ENCODE results near the gene NT5M. TPM values are rescaled to one million over a fixed set of nuclear protein-coding genes. Genes with fewer than 3 reads are reported as not detected.
A peak's percentile ranks its signal among the peaks of the same experiment; 100 is the strongest.

NT5M gene
- total RNA-seq, 1 donor from 2014 or later = 4.1 TPM

- Mint-ChIP-seq H3K4me3 (no peak overlapping the region), H3K27ac (no peak overlapping the region), H3K27me3 (ENCODE audit: insufficient read depth, low read depth) (peaks cover 3% of the 10 kb centered on the region), H3K9me3 (no peaks in the 10 kb centered on the region), H3K36me3 (no peaks in the 10 kb centered on the region), H3K4me1 (peaks cover 33% of the 10 kb centered on the region)
- H3K36me3 ChIP-seq = no peaks in the 10 kb centered on the region
- DNase-seq (ENCODE audit: low spot score) = no peak
- peaks cover 10% of the 10 kb centered on the region for H3K4me1 ChIP-seq
- H4K20me1 ChIP-seq (ENCODE audit: low read depth) = no peaks in the 10 kb centered on the region
- TF ChIP-seq EZH2 (IDR thresholded peaks at IDR 0.05) = no peak
- no peak for TF ChIP-seq CTCF (IDR thresholded peaks at IDR 0.05)
- no peaks in the 10 kb centered on the region for H3K79me2 ChIP-seq (ENCODE audit: low read depth)
- no peak overlapping the region for H3K27ac ChIP-seq
- no peak overlapping the region for H3K4me2 ChIP-seq
- no peak overlapping the region for H3K9ac ChIP-seq
- no peak overlapping the region for H3K4me3 ChIP-seq
- H2AFZ ChIP-seq (replicated peaks) = no peak overlapping the region
- no peaks in the 10 kb centered on the region for H3F3A ChIP-seq (ENCODE audit: low read depth)
- no peaks in the 10 kb centered on the region for H3K27me3 ChIP-seq
- H3K9me3 ChIP-seq (ENCODE audit: low read depth) = no peaks in the 10 kb centered on the region
Measured at GRCh38 chr17:17384291-17384615, 81.1 kb downstream of the NT5M start.

GRCh38 chr17:17384961-17385360 is 81.8 kb downstream of the NT5M start:
- no peak for DNase-seq (ENCODE audit: low spot score)
- Histone ChIP-seq H3K4me3 (no peak overlapping the region), H3K27ac (no peak overlapping the region), H3F3A (ENCODE audit: low read depth) (no peaks in the 10 kb centered on the region), H3K36me3 (no peaks in the 10 kb centered on the region), H3K9ac (no peak overlapping the region), H3K4me1 (peaks cover 10% of the 10 kb centered on the region), H3K79me2 (ENCODE audit: low read depth) (no peaks in the 10 kb centered on the region), H3K9me3 (ENCODE audit: low read depth) (no peaks in the 10 kb centered on the region), H3K27me3 (no peaks in the 10 kb centered on the region), H4K20me1 (ENCODE audit: low read depth) (no peaks in the 10 kb centered on the region), H3K4me2 (no peak overlapping the region), H2AFZ (replicated peaks) (no peak overlapping the region)
- Mint-ChIP-seq H3K4me1 (peaks cover 29% of the 10 kb centered on the region), H3K27me3 (ENCODE audit: insufficient read depth, low read depth) (peaks cover 3% of the 10 kb centered on the region), H3K36me3 (no peaks in the 10 kb centered on the region), H3K9me3 (no peaks in the 10 kb centered on the region), H3K4me3 (no peak overlapping the region), H3K27ac (no peak overlapping the region)
- TF ChIP-seq EZH2phosphoT487 (IDR thresholded peaks at IDR 0.05) (no peak), EZH2 (IDR thresholded peaks at IDR 0.05) (no peak), CTCF (IDR thresholded peaks at IDR 0.05) (no peak)

GRCh38 chr17:17385491-17385890 is 82.3 kb downstream of the NT5M start:
- Histone ChIP-seq H2AFZ (replicated peaks) (no peak overlapping the region), H3K4me1 (peaks cover 10% of the 10 kb centered on the region), H3K36me3 (no peaks in the 10 kb centered on the region), H3K27me3 (no peaks in the 10 kb centered on the region), H3F3A (ENCODE audit: low read depth) (no peaks in the 10 kb centered on the region), H3K9me3 (ENCODE audit: low read depth) (no peaks in the 10 kb centered on the region), H3K4me3 (no peak overlapping the region), H3K4me2 (no peak overlapping the region), H4K20me1 (ENCODE audit: low read depth) (no peaks in the 10 kb centered on the region), H3K27ac (no peak overlapping the region), H3K9ac (no peak overlapping the region), H3K79me2 (ENCODE audit: low read depth) (no peaks in the 10 kb centered on the region)
- Mint-ChIP-seq H3K27ac (peak overlapping the region; percentile 84), H3K4me1 (peaks cover 29% of the 10 kb centered on the region), H3K36me3 (no peaks in the 10 kb centered on the region), H3K9me3 (no peaks in the 10 kb centered on the region), H3K4me3 (peak overlapping the region; percentile 38), H3K27me3 (ENCODE audit: insufficient read depth, low read depth) (peaks cover 3% of the 10 kb centered on the region)
- TF ChIP-seq CTCF (IDR thresholded peaks at IDR 0.05) (no peak), EZH2phosphoT487 (IDR thresholded peaks at IDR 0.05) (no peak), EZH2 (IDR thresholded peaks at IDR 0.05) (no peak)
- DNase-seq (ENCODE audit: low spot score) = peak; percentile 40
